Measurements from ENCODE around the gene RFT1. TPM values are rescaled to one million over a fixed set of nuclear protein-coding genes. Genes with fewer than 3 reads are reported as not detected.

The RFT1 gene
- total and polyA plus RNA-seq, 2 of the 13 experiments (the other 11 are each of a cell fraction or from before 2014, with no cell fraction given): 23.2 to 37.0 TPM

DNA sequence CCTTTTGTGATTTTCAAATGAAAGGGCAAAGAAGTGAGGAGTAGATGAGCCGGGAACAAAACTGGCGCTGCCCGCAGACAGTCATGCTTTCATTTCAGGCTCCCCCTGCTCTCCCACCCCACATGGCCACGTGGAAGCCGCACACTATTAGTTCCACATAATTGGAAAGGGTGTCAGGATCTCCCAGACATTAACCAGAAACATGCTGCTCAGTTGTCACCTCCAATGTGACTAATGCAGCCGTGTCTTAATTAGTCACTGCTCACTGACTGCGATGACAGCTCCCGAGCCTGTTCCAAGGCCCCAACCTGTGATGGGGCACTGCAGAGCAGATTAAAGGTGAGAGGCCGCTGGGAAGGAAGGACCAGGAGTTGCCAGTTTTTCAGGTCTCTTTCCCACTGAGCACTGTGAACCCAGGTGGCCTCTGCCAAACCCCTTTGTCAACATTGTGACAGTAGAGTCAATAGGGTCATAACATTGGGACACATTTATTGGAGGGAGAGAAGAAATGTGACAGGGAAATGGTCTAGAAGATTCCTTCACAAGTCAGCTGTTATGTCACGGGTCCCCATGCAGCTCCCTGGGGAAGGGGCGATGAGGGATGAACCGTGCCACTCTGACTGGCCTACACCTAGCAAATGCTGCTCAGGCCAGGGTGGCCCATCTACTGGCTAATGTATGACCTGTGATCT, 45.8 kb downstream of the RFT1 start (continued):
- TF ChIP-seq, protein P1, sequence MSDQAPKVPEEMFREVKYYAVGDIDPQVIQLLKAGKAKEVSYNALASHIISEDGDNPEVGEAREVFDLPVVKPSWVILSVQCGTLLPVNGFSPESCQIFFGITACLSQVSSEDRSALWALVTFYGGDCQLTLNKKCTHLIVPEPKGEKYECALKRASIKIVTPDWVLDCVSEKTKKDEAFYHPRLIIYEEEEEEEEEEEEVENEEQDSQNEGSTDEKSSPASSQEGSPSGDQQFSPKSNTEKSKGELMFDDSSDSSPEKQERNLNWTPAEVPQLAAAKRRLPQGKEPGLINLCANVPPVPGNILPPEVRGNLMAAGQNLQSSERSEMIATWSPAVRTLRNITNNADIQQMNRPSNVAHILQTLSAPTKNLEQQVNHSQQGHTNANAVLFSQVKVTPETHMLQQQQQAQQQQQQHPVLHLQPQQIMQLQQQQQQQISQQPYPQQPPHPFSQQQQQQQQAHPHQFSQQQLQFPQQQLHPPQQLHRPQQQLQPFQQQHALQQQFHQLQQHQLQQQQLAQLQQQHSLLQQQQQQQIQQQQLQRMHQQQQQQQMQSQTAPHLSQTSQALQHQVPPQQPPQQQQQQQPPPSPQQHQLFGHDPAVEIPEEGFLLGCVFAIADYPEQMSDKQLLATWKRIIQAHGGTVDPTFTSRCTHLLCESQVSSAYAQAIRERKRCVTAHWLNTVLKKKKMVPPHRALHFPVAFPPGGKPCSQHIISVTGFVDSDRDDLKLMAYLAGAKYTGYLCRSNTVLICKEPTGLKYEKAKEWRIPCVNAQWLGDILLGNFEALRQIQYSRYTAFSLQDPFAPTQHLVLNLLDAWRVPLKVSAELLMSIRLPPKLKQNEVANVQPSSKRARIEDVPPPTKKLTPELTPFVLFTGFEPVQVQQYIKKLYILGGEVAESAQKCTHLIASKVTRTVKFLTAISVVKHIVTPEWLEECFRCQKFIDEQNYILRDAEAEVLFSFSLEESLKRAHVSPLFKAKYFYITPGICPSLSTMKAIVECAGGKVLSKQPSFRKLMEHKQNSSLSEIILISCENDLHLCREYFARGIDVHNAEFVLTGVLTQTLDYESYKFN (CRISPR knock-in tag; conservative IDR thresholded peaks at IDR 0.05): peak; percentile 48; the same call in 1 of the 2 replicates
- TF ChIP-seq ZNF292 (CRISPR knock-in tag; IDR thresholded peaks at IDR 0.05; ENCODE audit: borderline replicate concordance, low read depth) (peak; percentile 21; the same call in 1 of the 2 replicates), EP300 (IDR thresholded peaks at IDR 0.05; ENCODE audit: low read depth in 2 of 2, low read length in 2 of 2) (0 out of 4 replicates have a peak, but pooled peaks of 1 of the 2 experiments have one; percentile 12), EP300 (CRISPR knock-in tag; IDR thresholded peaks at IDR 0.05; ENCODE audit: borderline replicate concordance) (no peak)

DNA sequence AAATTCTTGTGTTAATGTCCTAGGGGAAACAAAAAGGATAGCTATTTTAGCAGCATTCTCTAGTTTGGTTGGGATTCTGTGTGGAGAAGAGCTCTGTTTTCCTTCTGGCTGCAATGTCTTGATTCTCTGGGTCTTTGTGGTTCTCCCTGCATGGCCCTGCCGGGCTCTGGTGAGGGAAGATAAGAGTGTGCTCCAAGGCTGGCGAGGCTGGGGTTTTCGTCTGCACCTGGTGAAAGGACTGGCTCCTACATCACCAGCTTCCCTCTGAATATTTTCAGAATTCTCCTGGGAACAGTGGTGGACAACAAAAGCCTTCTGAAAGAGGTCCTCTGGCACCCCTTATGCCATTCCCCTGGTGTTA, 46.3 kb downstream of the RFT1 start:
- Histone ChIP-seq H3K27me3 (ENCODE audit: control insufficient read depth in 1 of 2, insufficient read depth in 2 of 2, low read length in 2 of 2) (no peaks in the 10 kb centered on the region), H3K4me2 (ENCODE audit: low read depth, low read length) (peak overlapping the region; percentile 56), H3K9ac (ENCODE audit: insufficient read depth, low read depth, low read length) (no peak overlapping the region), H3K36me3 (replicated peaks in 1 of 2; ENCODE audit: control insufficient read depth in 1 of 2, insufficient read depth in 2 of 2, low read length in 2 of 2) (no peaks in the 10 kb centered on the region), H3K4me1 (ENCODE audit: insufficient read depth, low read length) (peaks cover 19% of the 10 kb centered on the region), H2AFZ (ENCODE audit: low read length) (no peak overlapping the region), H4K20me1 (ENCODE audit: insufficient read depth, low read length) (no peaks in the 10 kb centered on the region), H3K4me3 (replicated peaks in 1 of 3; ENCODE audit: insufficient read depth in 1 of 3, low read depth in 2 of 3, low read length in 3 of 3) (no peak overlapping the region), H3K27ac (ENCODE audit: extremely low read length, insufficient read depth, low read length) (no peak overlapping the region), H3K9me3 (ENCODE audit: low read length) (no peaks in the 10 kb centered on the region), H3K79me2 (ENCODE audit: insufficient read depth, low read length) (no peaks in the 10 kb centered on the region)
- ATAC-seq: peak; percentile 35
- intact Hi-C loops (cut with micrococcal nuclease; ENCODE audit: unreplicated experiment) (no loop called here), in situ Hi-C loops (cut with HindIII; ENCODE audit: extremely low pct_ligation_motif_present, low pct_unique_long_range_greater_than_20kb) (no loop called here)
- ChIA-PET POLR2A (interaction anchor here (0.8 to 1.3 kb wide), 2 partner anchors 8 to 10 kb away, joined by 3 read pairs; no protein-coding TSS in a partner anchor), CTCF (ENCODE audit: low intra/inter-chr PET ratio, low total read pairs) (no interaction called here)
- DNase-seq (ENCODE audit: low spot score): no peak
- no TSS peak for BruUV-seq (replicated peaks)
- WGBS (ENCODE audit: low lambda C conversion rate): 43% methylated on average over 3 of the region's 3 CpGs
- no peak for FAIRE-seq
- TF ChIP-seq ZNF546 (CRISPR knock-in tag; conservative IDR thresholded peaks at IDR 0.05): no peak
- TF ChIP-seq ZNF34 (CRISPR knock-in tag; IDR thresholded peaks at IDR 0.05; ENCODE audit: borderline replicate concordance): no peak
- no peak for TF ChIP-seq CCAR2 (optimal IDR thresholded peaks at IDR 0.05; ENCODE audit: low read depth, low read length)
- no peak for TF ChIP-seq RBFOX2 (IDR thresholded peaks at IDR 0.05; ENCODE audit: low read depth, low read length)
- TF ChIP-seq ZFX (CRISPR knock-in tag; IDR thresholded peaks at IDR 0.05; ENCODE audit: low read depth): no peak
- no peak for TF ChIP-seq ZNF207 (IDR thresholded peaks at IDR 0.05; ENCODE audit: borderline replicate concordance)
- no peak for TF ChIP-seq ZNF180 (CRISPR knock-in tag; IDR thresholded peaks at IDR 0.05; ENCODE audit: borderline replicate concordance, low read depth)
- TF ChIP-seq, protein P2, sequence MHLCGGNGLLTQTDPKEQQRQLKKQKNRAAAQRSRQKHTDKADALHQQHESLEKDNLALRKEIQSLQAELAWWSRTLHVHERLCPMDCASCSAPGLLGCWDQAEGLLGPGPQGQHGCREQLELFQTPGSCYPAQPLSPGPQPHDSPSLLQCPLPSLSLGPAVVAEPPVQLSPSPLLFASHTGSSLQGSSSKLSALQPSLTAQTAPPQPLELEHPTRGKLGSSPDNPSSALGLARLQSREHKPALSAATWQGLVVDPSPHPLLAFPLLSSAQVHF (CRISPR knock-in tag; IDR thresholded peaks at IDR 0.05): no peak
- no peak for TF ChIP-seq ZFP36L1 (CRISPR knock-in tag; IDR thresholded peaks at IDR 0.05)
- TF ChIP-seq GATAD2A (CRISPR knock-in tag; IDR thresholded peaks at IDR 0.05): no peak
